ENCODE results near the gene EIF5. TPM values are rescaled to one million over a fixed set of nuclear protein-coding genes. Genes with fewer than 3 reads are reported as not detected.

The EIF5 gene
- total and polyA plus RNA-seq, 4 donors = 121 to 435 (median 192) TPM

GRCh38 chr14:103302966-103303365, 31.1 kb upstream of the EIF5 start:
- Histone ChIP-seq H3K27ac (ENCODE audit: low read depth in 1 of 2, low read length in 2 of 2) (no peak overlapping the region), H3K4me3 (ENCODE audit: low read depth in 1 of 3, low read length in 3 of 3) (no peak overlapping the region), H3K9ac (ENCODE audit: low read depth in 1 of 2, low read length in 2 of 2) (no peak overlapping the region), H3K4me1 (ENCODE audit: control insufficient read depth in 4 of 4, insufficient read depth in 4 of 4, low read length in 3 of 4) (no peaks in the 10 kb centered on the region), H3K9me3 (ENCODE audit: control insufficient read depth in 4 of 4, low read length in 3 of 4) (no peaks in the 10 kb centered on the region), H3K36me3 (ENCODE audit: control insufficient read depth in 4 of 4, insufficient read depth in 3 of 4, low read depth in 1 of 4, low read length in 3 of 4) (no peaks in the 10 kb centered on the region), H3K27me3 (ENCODE audit: control insufficient read depth in 4 of 4, insufficient read depth in 4 of 4, low read length in 3 of 4) (no peaks in the 10 kb centered on the region)
- TF ChIP-seq FOXA2 (IDR thresholded peaks at IDR 0.05) = no peak
- TF ChIP-seq SP1 (IDR thresholded peaks at IDR 0.05) = no peak
- TF ChIP-seq EGR1 (IDR thresholded peaks at IDR 0.05; ENCODE audit: low read depth in 2 of 2) = no peak
- no peak for TF ChIP-seq HNF4A (conservative IDR thresholded peaks at IDR 0.05)
- TF ChIP-seq MAX (IDR thresholded peaks at IDR 0.05) = no peak
- no peak for TF ChIP-seq YY1 (IDR thresholded peaks at IDR 0.05)
- no peak for TF ChIP-seq REST (IDR thresholded peaks at IDR 0.05)
- TF ChIP-seq TAF1 (conservative IDR thresholded peaks at IDR 0.05) = no peak
- TF ChIP-seq ATF3 (IDR thresholded peaks at IDR 0.05) = no peak
- TF ChIP-seq NR2F2 (IDR thresholded peaks at IDR 0.05) = no peak
- no peak for TF ChIP-seq HNF4G (IDR thresholded peaks at IDR 0.05)
- no peak for TF ChIP-seq ZBTB33 (IDR thresholded peaks at IDR 0.05)
- no peak for TF ChIP-seq FOXA1 (IDR thresholded peaks at IDR 0.05)
- no peak for TF ChIP-seq CTCF (IDR thresholded peaks at IDR 0.05; ENCODE audit: low read depth, low read length, missing input control)
- TF ChIP-seq GABPA (IDR thresholded peaks at IDR 0.05 in 1 of 2, conservative IDR thresholded peaks at IDR 0.05 in 1 of 2) = no peak
- no peak for TF ChIP-seq RAD21 (IDR thresholded peaks at IDR 0.05)
- TF ChIP-seq JUND (IDR thresholded peaks at IDR 0.05) = no peak
- DNase-seq (ENCODE audit: low spot score) = no peak
- 90% methylated on average over 1 of the region's 1 CpG for WGBS

GRCh38 chr14:103304706-103305105, 29.3 kb upstream of the EIF5 start:
- H3K4me3 ChIP-seq (ENCODE audit: low read depth in 1 of 3, low read length in 3 of 3) = no peak overlapping the region
- WGBS = 40% methylated on average over 2 of the region's 2 CpGs
- H3K36me3 ChIP-seq (ENCODE audit: control insufficient read depth in 4 of 4, insufficient read depth in 3 of 4, low read depth in 1 of 4, low read length in 3 of 4) = no peaks in the 10 kb centered on the region
- no peaks in the 10 kb centered on the region for H3K27me3 ChIP-seq (ENCODE audit: control insufficient read depth in 4 of 4, insufficient read depth in 4 of 4, low read length in 3 of 4)
- no peak for DNase-seq (ENCODE audit: low spot score)
- no peaks in the 10 kb centered on the region for H3K4me1 ChIP-seq (ENCODE audit: control insufficient read depth in 4 of 4, insufficient read depth in 4 of 4, low read length in 3 of 4)
- no peak overlapping the region for H3K27ac ChIP-seq (ENCODE audit: low read depth in 1 of 2, low read length in 2 of 2)
- H3K9ac ChIP-seq (ENCODE audit: low read depth in 1 of 2, low read length in 2 of 2) = no peak overlapping the region
- no peaks in the 10 kb centered on the region for H3K9me3 ChIP-seq (ENCODE audit: control insufficient read depth in 4 of 4, low read length in 3 of 4)
- TF ChIP-seq EGR1 (IDR thresholded peaks at IDR 0.05; ENCODE audit: low read depth in 2 of 2) = no peak
- TF ChIP-seq ATF3 (IDR thresholded peaks at IDR 0.05) = no peak
- TF ChIP-seq TAF1 (conservative IDR thresholded peaks at IDR 0.05) = no peak
- TF ChIP-seq SP1 (IDR thresholded peaks at IDR 0.05) = no peak
- no peak for TF ChIP-seq HNF4G (IDR thresholded peaks at IDR 0.05)
- no peak for TF ChIP-seq JUND (IDR thresholded peaks at IDR 0.05)
- no peak for TF ChIP-seq HNF4A (conservative IDR thresholded peaks at IDR 0.05)
- TF ChIP-seq NR2F2 (IDR thresholded peaks at IDR 0.05) = no peak
- no peak for TF ChIP-seq RXRA (IDR thresholded peaks at IDR 0.05)
- TF ChIP-seq ZBTB33 (IDR thresholded peaks at IDR 0.05) = no peak
- no peak for TF ChIP-seq CTCF (IDR thresholded peaks at IDR 0.05; ENCODE audit: low read depth, low read length, missing input control)
- TF ChIP-seq FOXA2 (IDR thresholded peaks at IDR 0.05) = no peak

Measured in liver (tissue), 9 donors.